GM10847 (cell line): ENCODE data around the gene KCNQ2.

Experiments used
- POLR2A ChIP-seq: IDR thresholded peaks from 2 replicates; pipeline ENCODE4 v1.6.1; 2011; ENCODE audit not compliant: insufficient read length; ENCODE audit errors: extremely low read depth

Gene KCNQ2

DNA sequence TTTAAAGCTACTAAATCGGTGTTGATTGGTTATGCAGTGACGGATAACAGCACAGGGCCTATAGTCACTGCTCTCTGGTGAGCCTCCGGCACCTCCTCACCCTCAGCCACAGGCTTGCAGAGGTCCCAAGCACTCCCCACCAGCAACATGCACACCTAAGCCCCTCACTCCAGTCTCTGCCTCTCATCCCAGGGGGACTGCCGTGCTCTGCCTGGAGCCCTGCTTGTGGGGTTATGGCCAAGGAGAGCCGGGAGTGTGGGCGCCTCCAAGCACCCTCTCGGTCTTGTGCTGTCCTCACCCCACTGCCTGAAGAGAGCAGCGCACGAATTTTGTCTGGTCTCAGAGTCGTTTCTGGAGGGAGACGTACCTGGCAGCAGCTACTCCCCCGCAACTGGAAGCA lies 33.3 kb upstream of the KCNQ2 start:
- no peak for TF ChIP-seq POLR2A

DNA sequence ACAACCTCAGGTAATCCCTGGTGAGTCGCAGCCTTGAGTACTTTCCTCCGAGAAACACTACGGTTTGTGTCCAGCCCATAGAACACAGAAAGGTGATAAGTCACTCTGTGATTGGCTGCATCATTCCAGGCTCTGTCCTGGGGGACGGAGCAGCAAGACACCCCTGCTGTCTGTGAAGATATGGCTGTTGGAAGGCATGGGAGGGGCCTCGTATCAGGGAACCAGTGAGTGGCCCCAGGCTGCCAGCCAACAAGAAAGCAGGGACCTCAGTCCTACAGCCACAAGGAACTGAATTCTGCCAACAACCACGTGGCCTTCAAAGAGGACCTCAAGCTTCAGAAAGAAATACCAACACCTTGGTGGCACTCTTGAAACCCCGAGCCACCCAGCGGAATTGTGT lies 32.8 kb upstream of the KCNQ2 start:
- no peak for TF ChIP-seq POLR2A

DNA sequence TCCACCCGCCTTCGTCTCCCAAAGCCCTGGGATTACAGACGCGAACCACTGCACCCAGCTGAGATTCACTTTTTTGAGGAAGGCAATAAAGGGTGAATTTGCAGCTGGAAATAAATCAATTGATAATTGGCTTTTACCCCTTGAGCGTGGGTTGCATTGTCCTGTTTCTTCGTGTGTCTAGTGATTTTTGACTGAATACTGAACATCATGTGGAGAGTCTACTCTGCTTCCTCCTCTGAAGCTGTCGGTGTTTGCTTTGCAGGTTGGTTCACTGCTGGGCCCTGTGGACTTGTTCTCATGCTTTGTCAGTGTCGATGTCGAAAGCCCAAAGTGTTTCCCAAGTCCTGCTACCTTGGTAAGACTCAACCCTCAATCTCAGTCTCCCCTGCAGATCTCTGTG lies 32.2 kb upstream of the KCNQ2 start:
- TF ChIP-seq POLR2A: no peak

DNA sequence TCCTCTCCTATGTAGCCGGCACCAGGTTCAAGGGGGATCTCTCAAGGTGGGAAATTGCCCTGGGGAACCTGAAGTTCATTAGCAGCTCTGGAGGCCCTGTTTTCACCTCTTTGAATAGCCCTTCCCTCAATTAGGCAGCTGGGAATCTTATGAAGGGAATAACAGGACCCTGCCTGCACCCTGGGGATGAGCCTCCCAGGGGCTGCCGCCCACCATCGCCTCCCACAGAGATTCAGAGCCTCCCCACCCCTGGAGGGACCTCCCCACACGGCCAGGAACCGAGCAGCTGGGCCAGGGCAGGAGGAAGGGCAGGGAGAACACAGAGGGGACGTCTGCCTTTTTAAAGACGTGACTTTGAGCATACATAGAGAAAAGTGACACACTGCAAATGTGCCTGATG lies 31.1 kb upstream of the KCNQ2 start:
- TF ChIP-seq POLR2A: no peak

DNA sequence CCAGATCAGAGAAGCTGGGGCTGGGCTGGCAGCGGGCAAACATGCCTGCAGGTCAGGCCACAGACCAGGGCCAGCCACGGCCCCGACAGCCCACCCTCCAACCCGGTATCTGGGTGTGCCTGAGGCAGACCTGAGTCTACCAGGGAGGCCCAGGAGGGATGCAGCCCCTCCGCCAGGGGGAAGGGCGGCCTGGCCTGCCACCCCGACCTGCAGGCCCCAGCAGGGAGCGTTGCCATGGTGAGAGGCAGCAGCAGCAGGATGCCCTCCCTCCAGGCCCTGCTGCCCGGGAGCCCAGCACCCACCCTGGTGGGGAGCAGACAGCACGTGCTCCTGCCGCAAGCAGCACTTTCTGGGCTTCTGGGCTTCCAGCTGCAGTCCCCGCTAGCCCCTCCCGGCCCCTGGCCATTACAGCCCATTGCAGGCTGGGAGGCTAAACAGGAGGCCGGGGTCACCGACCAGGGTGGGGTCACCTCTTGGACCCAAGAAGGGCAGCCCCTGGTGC lies 30.3 kb upstream of the KCNQ2 start:
- TF ChIP-seq POLR2A: no peak

DNA sequence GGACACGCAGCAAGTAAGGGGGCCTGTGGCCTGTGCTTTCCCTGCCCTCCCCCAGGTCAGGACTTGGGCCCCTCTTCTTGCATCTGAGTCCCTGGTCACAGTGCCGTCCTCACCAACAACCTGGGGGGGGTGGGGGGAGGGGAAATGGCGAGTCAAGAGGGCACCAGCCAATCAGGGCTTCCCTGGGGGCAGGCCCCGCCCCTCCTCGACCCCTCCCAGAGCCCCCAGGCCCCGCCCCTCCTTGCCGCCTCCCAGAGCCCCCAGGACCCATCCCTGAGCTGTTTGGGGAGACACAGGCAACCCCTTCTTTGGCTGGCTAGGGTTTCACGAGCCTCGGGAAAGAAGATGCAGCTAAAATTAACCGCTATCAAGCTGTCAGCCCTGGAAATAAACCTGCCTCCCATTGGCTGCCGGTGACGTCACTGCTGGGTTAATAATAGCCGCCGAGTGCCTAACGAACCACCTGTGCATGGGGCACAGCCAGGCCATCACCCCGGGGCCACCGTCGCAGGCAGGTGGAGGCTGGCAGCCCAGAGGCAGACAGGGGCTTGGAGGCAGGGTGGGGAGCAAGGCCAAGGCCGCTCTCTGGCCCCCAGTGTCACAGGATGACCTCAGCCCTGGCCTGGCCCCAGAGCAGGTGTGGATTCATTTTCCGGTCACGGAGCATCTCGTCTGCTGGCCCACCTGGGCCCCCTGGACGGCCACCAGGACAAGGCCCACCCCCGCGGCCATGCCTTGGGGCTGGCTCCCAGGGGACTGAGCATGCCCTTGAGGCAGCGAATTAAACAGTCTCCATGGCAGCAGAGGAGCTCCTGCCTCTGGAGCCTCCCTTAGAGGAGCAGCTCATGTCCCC lies 29.6 kb upstream of the KCNQ2 start:
- TF ChIP-seq POLR2A: no peak

DNA sequence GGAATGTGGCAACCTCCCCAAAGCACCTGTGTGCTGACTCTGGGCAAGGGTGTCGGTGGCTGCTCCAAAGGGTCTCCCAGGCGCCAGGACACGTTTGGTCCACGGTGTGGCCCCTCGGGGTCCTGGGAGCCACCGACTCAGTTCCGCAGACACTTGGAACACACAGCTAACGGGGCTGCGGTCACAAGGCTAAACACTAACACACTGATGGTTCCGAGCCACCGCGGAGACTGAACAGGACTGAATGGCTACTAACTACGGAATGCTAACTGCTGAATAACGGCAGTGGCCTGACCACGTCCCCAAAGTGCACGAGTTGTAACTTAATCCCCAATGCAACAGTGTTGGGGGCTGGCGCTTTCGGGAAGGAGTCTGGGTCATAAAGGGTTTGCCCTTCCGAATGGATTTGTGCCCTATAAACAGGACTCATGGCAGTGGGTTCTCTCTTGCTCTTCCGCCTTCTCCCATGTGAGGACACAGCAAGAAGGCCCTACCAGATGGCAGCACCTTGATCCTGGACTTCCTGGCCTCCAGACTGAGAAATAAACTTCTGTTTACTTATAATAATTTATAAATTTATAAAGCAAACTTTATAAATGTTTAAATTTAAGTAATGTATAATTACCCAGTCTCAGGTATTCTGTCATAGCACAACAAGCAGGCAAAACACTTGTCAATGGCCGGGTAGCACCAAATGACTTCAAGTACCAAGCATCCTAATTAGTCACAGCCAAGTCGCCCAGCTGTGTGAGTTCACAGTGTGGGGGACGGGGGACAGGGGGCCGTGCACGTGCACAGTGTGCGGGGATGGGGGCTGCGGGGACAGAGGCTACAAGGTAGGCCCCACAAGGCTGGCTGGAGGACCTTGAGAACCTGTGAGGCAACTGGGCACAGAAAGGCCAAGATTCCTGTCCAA lies 28.7 kb upstream of the KCNQ2 start:
- TF ChIP-seq POLR2A: no peak

DNA sequence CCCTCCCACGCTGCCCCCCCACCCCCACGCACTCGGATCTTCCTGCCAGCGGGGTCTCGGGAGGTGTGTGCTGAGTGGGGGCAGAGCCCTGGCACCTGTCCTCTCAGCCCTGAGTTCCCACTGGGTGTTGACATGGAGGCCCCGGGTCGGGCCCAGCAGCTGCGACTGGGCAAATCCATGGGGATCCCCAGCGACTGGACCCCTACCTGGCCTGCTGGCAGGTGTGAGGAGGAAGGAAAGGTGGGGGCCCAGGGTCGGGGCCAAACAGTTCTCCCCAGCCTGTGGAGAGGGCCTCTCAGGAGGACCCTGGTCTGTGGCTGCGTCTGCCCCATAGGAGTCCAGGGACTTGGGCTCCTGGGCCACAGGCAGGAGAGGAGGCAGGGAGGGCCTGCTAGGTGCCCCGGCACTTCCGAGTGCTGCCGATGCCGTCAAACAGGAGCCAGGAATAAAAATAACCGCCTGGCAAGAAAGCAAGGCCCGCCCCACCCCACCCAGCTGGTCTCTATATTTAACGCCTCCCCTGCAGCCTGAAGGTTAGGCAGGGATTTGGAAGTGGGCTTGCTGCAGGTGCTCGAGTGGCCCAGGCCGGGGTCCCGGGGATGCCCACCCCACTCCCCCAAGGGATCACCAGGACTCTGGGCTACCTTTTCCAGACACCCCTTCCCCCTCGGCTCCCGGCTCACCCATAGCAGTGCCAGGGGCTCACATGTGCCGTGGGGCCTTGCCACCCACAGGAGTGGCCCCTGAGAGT lies 27.9 kb upstream of the KCNQ2 start:
- TF ChIP-seq POLR2A: no peak

DNA sequence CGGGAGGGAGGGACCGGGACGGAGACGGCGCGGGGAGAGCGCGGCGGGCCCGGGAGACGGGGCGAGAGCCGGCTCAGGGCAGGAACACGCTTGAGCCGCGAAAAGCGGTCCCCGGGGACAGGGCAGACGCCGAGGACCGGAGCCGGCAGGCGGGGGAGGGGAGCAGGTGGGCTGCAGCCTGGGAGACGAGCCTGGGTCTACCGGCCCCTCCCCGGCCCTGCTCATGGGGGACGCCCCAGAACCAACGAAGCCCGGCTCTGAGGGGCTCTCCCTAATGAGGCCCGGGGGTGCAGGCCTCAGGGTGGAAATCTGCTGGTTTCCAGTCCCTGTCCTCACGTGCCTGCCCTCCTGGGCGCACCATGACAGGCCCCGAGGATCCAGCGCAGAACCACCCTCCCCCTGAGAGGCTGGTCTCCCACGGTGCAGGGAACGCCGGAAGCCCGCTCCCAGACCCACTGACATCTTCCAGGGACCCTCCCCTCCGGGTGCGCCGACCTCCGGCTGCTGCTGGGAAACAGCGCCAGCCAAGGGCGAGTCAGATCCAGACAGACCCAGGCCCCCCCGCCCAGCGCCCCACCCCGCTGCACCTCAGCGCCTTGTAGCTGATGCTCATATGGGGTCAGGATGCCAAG lies 27.0 kb upstream of the KCNQ2 start:
- TF ChIP-seq POLR2A: no peak

DNA sequence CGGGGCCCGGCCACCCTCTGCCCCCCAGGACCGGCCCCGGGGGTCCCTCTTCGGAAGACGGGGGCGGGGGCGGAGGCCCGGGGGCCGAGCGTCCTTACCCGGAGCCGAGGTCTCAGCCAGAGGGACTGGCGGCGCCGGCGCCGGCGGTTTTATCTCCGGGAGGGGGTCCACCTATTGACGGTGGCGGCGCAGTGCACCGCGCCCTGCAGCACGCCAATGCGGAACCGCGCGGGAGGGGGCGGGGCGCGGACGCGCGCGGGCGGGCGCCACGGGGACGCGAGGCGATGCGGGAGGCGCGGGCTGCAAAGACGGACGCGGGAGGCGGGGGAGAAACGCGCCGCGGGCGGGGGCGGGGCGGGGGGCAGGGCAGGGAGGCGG lies 26.5 kb upstream of the KCNQ2 start, which contains the start of gene EEF1A2:
Gene EEF1A2, minus strand, starts transcription at position 124 of the 378 bp plus-strand sequence. CDS start 1,320 bp downstream, outside the sequence.
- TF ChIP-seq POLR2A: no peak

DNA sequence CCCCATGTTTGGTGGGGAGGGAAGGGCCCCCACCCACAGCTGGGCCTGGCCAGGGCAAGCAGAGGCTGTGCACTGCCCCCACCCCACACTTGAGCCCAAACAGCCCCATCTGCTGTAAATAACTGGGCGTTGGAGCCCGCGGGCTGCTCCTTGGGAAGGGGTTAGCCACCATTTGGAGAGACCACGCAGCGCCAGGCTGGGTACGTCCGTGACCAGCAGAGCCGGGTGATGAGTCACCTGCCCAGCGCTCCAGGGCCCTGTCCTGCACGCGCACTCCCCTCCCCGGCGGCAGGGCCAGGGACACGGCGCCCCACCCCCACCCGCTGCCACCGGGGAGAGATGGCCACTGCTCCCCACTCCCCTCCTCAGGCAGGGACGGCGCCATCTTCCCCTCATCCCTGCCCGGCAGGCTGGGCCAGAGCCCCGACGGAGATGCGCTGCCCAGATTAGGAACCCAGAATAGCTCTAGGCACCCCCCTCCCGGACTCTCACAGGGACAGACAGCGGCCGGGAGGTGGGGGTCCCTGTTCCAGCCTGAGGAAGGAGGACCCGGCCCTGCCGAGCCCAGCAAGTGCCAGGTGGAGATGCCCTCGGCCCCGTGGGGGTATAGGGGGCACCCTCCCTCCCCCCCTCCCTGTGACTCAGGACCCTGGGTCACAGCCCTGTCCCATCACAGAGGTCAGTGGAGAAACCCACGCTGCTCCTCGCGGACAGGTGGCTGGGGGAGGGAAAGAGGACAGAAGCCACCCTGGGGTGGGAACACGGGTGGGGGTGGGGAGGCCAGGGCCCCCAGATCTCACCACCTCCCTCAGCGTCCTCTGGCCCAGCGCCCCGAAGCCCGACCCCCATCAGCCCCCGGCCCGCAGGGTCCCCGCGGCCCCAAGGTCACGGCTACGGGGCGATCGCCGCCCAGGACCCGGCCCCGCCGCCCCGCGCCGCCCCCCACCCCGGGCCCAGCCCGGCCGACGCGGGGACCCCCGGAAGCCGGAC lies 25.8 kb upstream of the KCNQ2 start:
- no peak for TF ChIP-seq POLR2A

DNA sequence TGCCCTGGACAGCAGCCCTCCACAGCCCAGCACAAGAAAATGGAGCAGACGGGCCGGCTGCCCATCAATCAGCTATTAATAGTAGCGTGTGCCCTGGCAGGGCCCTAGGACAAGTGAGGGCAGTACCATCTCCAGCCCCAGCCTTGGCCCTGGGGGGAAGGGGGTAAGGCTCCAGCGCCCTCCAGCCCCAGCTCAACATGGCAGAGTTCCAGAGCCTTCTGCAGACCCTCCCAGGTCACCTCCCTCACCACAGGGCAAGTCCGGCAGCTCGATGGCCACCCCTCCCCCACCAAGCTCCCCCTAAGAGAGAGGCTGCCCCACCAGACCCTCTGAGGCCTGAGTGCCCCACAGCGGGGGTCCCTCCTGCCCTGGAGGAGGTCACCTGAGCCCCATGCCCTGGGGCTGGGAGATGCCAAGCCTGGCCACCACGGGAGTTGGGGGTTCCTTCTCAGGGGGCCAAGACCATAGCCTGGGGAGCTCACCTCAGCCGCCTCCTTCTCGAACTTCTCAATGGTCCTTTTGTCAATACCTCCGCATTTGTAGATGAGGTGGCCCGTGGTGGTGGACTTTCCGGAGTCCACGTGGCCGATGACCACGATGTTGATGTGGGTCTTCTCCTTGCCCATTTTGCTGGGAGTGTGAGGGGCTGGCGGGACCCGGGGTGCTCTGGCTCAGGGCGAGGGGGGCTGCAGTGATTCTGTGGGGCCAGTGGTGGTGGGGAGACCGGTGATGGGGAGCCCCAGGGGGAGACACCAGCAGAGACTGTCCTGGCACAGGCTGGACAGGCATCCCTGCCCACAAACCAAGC lies 24.9 kb upstream of the KCNQ2 start:
- TF ChIP-seq POLR2A: no peak

DNA sequence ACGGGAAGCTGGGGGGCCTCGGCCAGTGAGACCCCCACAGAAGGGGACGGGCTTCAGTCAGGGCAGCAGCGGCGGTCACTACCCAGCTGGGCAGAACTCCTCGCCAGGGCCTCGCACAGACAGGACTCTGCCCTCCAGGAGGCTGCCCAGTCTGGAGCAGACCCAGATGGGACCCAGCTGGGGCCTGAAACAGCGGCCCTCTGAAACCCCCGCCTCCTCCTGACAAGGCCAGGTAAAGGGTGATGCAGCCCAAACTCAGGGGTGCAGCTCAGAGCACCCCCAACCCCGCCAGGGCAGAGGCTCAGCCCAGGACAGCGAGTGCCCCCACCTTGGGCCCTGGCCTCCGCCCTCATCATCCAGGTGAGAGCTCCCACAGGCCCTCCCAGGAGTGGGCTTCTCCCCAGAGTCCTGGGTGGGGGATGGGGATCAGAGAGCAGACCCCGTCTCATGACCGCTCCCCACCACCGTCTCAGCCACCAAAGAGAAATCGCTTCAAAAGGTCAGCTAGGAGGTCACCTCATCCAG lies 24.2 kb upstream of the KCNQ2 start:
- TF ChIP-seq POLR2A: no peak
